ENCODE measurements around the gene NFIX.
A peak's percentile ranks its signal among the peaks of the same experiment; 100 is the strongest.
"Not testable (repeated sequence)": the region's sequence is repeated elsewhere in the genome, so short reads cannot be mapped to it uniquely, and the experiment has no call there.

Gene NFIX

GRCh38 chr19:12994701-12995595 is at the start of gene NFIX:
Gene NFIX (plus strand): TSS chr19:12995475. CDS start chr19:12995838, 363 bp downstream.
- no peak for DNase-seq

DNA sequence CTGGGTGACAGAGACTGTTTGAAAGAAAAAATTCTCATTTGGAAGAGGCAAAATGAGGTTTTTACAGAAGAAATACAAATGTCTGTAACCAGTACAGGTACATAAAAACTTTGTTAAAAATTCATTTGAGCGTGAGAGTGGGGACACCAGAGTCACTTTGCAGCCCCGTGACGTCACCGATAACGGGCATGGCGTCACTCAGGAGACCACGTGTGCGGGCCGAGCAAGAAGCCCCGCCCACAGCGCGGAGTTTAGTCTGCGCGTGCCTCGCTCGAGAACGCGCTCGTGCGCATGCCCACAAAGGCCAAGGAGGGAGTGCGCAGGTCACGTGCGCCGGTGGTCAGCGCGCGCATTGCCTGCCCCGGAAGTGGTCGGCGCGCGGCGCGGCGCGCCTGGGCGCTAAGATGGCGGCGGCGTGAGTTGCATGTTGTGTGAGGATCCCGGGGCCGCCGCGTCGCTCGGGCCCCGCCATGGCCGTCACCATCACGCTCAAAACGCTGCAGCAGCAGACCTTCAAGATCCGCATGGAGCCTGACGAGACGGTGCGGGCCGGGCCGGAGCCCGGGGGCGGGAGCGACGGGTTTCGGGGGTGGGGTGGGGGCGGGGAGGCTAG is 49.7 kb upstream of the NFIX start, which contains the start of gene RAD23A:
Gene RAD23A, plus strand, starts transcription at position 384 of the 613 bp plus-strand sequence. Its CDS starts 87 bp downstream, at position 471.
- peak; percentile 86 for DNase-seq

- DNase-seq: no peak
Observed at GRCh38 chr19:12946092-12946721, 49.1 kb upstream of the NFIX start.

DNA sequence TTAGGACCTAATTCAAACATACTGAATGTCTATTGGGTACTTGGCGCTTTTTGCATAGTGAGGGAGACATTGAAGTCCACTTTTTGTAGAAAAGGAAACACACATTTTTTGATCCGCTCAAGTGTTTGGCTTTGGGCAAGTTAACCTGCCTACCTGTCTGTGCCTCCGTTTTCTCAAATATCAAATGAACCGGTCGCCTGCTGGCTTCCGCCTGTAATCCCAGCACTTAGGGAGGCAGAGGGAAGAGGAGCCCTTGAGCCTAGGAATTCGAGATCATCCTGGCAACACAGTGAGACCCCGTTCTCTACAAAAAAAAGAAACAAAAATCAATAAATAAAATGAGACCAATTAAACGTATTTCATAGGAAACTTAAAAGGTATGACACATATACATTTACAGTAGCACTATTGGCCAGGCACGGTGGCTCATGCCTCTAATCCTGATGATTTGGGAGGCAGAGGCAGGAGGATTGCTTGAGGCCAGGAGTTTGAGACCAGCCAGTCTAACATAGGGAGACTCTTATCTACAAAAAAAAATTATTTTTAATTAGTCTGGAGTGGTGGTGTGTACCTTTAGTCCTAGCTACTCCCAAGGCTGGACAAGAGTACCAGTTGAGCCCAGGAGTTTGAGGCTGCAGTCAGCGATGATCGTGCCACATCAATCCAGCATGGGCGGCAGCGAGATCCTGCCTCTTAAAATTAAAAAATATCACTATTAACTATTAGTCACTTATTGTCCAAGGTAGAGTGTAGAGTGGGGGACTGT is 48.4 kb upstream of the NFIX start:
- DNase-seq: no peak

DNA sequence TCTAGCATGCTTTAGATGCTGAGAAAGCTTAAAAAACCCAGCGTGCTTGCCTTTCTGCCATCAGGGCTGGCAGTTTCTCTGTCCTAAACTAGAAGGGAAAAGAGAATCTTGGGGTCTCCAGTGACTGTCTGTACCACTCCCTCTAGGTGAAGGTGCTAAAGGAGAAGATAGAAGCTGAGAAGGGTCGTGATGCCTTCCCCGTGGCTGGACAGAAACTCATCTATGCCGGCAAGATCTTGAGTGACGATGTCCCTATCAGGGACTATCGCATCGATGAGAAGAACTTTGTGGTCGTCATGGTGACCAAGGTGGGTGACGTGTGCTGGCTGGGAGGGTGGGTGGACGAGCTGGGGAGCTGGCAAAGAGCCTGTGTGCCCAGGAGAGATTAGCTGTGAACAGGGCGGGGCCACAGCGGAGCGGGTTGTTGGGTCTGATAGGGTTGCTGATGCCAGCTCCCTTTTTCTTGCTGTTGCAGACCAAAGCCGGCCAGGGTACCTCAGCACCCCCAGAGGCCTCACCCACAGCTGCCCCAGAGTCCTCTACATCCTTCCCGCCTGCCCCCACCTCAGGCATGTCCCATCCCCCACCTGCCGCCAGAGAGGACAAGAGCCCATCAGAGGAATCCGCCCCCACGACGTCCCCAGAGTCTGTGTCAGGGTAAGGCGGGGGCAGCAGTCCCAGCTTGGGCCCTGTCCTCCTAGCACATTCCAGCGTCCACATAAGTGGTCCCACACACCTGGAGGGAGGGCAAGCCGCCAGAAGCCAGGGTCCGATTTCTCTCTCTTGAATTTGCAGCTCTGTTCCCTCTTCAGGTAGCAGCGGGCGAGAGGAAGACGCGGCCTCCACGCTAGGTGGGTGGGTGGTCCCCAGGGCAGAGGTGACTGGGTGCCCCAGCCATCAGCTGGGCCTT is 47.3 kb upstream of the NFIX start:
- no peak for DNase-seq

DNA sequence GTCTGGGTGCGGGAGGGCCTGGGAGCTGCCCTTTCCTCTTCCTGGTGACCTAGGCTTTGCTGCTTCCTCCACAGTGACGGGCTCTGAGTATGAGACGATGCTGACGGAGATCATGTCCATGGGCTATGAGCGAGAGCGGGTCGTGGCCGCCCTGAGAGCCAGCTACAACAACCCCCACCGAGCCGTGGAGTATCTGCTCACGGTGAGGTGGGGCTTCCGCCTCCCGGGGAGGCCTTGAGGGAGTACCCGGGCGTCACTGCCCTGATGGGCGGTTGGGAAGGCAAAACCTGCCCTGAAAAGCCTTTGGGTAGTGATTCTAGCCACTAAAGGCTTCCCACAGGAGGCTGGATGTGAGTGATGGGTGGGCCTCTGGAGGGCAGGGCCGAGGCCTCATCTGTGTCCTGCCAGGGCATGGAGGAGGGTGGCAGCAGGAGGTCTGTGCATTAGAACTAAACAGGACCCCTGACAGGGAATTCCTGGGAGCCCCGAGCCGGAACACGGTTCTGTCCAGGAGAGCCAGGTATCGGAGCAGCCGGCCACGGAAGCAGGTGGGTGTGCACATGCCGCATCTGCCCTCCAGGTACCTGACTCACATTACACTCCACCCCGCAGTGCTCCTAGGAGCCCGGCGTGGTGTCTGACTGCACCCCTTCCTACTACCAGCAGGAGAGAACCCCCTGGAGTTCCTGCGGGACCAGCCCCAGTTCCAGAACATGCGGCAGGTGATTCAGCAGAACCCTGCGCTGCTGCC is 46.5 kb upstream of the NFIX start:
- no peak for DNase-seq

DNA sequence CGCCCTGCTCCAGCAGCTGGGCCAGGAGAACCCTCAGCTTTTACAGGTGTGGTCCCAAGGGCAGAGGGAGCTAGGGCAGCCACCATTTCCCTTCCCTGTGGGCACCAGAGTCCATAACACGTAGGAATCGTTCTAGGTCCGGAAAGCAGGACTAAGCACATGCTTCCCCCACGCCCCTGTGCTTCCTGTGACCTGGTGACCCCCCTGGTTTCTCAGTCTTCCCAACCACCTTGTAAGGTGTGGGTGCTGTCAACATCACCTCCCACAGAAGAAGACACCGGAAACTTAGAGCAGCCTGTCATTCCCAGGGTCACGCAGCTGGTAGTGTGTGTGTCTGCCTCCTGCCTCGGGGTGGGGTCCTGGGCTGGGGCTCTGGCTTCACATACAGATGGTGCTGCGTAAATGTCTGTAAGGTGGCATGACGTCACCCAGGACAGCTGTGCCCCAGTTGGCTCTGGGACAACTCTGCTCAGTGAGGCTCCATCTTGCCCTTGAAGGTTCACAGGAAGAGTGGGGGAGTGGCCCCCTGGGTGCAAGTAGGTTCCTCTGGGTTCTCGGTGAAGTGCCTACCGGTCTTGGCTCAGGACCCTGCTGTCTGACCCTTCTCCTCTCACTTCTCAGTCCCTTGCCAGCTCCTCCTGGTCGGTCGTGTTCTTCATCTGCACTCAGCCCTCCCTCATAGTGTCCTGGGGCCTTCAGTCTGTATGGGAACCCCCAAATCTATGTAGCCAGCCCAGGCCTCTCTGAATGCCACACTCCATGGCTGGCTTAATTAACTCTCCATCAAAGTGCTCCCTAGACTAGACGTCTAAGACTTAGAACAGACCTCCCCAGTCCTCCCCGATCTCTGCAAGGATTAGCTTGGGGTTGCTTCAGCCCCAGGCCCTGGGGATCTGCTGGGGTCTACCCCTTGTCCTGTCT is 45.7 kb upstream of the NFIX start:
- DNase-seq: no peak

DNA sequence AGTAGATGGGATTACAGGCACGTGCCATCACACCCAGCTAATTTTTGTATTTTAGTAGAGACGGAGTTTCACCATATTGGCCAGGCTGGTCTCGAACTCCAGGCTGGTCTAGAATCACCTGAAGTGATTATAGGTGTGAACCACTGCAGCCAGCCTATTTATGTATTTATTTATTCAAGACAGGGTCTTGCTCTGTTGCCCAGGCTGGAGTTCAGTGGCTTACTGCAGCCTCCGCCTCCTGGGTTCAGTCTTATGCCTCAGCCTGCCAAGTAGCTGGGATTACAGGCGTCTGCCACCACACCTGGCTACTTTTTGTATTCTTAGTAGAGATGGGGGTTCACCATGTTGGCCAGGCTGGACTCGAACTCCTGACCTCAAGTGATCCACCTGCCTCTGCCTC is 43.2 kb upstream of the NFIX start:
- DNase-seq: not testable (repeated sequence)

DNA sequence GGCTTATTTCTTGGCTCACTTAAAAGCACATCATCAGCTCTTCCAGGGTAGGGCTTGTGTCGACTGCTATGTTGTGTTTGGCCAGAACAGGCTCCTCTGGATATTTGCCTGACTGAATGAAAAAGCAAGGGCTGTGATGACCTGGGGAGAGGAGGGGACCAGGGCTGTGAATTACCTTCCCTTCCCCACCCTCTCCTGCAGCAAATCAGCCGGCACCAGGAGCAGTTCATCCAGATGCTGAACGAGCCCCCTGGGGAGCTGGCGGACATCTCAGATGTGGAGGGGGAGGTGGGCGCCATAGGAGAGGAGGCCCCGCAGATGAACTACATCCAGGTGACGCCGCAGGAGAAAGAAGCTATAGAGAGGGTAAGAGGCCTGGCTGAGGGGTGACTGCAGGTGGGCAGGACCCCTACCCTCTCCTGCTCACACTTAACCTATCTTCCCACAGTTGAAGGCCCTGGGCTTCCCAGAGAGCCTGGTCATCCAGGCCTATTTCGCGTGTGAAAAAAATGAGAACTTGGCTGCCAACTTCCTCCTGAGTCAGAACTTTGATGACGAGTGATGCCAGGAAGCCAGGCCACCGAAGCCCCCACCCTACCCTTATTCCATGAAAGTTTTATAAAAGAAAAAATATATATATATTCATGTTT is 42.7 kb upstream of the NFIX start:
- DNase-seq: no peak

DNA sequence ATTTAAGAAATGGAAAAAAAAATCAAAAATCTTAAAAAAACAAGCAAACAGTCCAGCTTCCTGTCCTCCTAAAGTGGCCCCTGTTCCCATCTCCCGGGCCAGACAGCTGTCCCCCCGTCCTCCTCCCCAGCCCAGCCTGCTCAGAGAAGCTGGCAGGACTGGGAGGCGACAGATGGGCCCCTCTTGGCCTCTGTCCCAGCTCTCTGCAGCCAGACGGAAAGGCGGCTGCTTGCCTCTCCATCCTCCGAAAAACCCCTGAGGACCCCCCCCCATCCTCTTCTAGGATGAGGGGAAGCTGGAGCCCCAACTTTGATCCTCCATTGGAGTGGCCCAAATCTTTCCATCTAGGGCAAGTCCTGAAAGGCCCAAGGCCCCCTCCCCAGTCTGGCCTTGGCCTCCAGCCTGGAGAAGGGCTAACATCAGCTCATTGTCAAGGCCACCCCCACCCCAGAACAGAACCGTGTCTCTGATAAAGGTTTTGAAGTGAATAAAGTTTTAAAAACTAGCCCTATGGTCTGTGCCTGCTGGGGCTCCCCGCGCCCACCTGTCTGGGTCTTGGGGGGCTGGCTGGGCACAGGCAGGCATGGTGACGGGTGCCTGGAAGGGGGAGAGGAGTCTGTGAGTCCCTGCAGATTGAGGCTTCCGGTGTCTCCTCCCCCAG is 42.0 kb upstream of the NFIX start:
- DNase-seq: no peak

- no peak for DNase-seq
Observed at GRCh38 chr19:12953799-12954611, 41.3 kb upstream of the NFIX start.

GRCh38 chr19:12954612-12954962 is 40.7 kb upstream of the NFIX start:
- no peak for DNase-seq

DNA sequence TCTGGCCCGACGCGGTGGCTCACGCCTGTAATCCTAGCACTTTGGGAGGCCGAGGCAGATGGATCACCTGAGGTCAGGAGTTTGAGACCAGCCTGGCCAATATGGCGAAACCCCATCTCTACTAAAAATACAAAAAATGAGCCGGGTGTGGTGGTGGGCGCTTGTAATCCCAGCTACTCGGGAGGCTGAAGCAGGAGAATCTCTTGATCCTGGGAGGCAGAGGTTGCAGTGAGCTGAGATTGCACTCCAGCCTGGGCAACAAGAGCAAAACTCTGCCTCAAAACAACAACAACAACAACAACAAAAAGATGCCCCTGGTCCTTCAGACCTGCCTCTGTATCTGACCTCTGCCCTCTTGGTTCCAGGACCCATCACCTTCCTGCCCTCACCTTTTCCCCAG is 39.7 kb upstream of the NFIX start:
- not testable (repeated sequence) for DNase-seq

GRCh38 chr19:12955996-12956395 is 39.3 kb upstream of the NFIX start:
- DNase-seq: no peak

- peak; percentile 39 for DNase-seq
Observed at GRCh38 chr19:12956446-12957388, 38.6 kb upstream of the NFIX start, which contains the start of gene GADD45GIP1. Gene GADD45GIP1 (minus strand): TSS chr19:12957223. CDS start chr19:12957212, 11 bp downstream.

DNA sequence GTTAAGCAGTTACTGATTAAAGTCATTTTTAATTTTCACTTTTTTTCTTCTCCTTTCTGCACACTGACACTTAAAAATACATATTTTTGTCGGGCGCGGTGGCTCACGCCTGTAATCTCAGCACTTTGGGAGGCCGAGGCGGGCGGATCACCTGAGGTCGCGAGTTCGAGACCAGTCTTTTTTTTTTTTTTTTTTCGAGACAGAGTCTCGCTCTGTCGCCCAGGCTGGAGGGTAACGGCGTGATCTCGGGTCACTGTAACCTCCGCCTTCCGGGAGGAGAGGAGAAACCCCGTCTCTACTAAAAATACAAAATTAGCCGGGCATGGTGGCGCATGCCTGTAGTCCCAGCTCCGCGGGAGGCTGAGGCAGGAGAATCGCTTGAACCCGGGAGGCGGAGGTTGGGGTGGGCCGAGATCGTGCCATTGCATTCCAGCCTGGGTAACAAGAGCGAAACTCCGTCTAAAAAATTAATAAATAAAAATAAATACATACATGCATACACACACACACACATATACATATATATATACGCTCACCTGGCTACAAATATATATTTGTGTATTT is 37.8 kb upstream of the NFIX start:
- not testable (repeated sequence) for DNase-seq
